ENCODE results near the gene KPNA5.
"Not testable (repeated sequence)": the region's sequence is repeated elsewhere in the genome, so short reads cannot be mapped to it uniquely, and the experiment has no call there.

The KPNA5 gene

GRCh38 chr6:116680880-116681672, at the start of gene KPNA5:
TSS of gene KPNA5 (plus strand) at chr6:116681211. CDS start at chr6:116681335, 124 bp downstream.
- DNase-seq (ENCODE audit: low read depth in 2 of 2), result peak; percentile 69 to 78

- no peak for DNase-seq (ENCODE audit: low read depth in 2 of 2)
These were observed 49.5 kb upstream of the KPNA5 start for GRCh38 chr6:116631379-116631990.

- DNase-seq (ENCODE audit: low read depth in 2 of 2), result no peak
These were observed 47.3 kb upstream of the KPNA5 start for GRCh38 chr6:116633685-116634084.

- no peak for DNase-seq (ENCODE audit: low read depth in 2 of 2)
These were observed 32.9 kb upstream of the KPNA5 start for GRCh38 chr6:116648156-116648555.

- DNase-seq (ENCODE audit: low read depth in 2 of 2), result no peak
These were observed 31.9 kb upstream of the KPNA5 start for GRCh38 chr6:116649129-116649528.

- no peak for DNase-seq (ENCODE audit: low read depth in 2 of 2)
These were observed 29.1 kb upstream of the KPNA5 start for GRCh38 chr6:116651916-116652315.

GRCh38 chr6:116661594-116661993, 19.4 kb upstream of the KPNA5 start:
- no peak for DNase-seq (ENCODE audit: low read depth in 2 of 2)

- no peak for DNase-seq (ENCODE audit: low read depth in 2 of 2)
These were observed 18.8 kb upstream of the KPNA5 start for GRCh38 chr6:116662202-116662601.

- DNase-seq (ENCODE audit: low read depth in 2 of 2), result no peak
These were observed 17.7 kb upstream of the KPNA5 start for GRCh38 chr6:116663308-116663707.

- not testable (repeated sequence) for DNase-seq (ENCODE audit: low read depth in 2 of 2)
These were observed 16.8 kb upstream of the KPNA5 start for GRCh38 chr6:116664169-116664568.

- DNase-seq (ENCODE audit: low read depth in 2 of 2), result no peak
These were observed 15.5 kb upstream of the KPNA5 start for GRCh38 chr6:116665464-116665863.

GRCh38 chr6:116666869-116667268, 14.1 kb upstream of the KPNA5 start:
- no peak for DNase-seq (ENCODE audit: low read depth in 2 of 2)

- DNase-seq (ENCODE audit: low read depth in 2 of 2), result no peak
These were observed 13.4 kb upstream of the KPNA5 start for GRCh38 chr6:116667623-116668022.

- no peak for DNase-seq (ENCODE audit: low read depth in 2 of 2)
These were observed 8.7 kb upstream of the KPNA5 start for GRCh38 chr6:116672306-116672705.

GRCh38 chr6:116676021-116676420, 5.0 kb upstream of the KPNA5 start:
- DNase-seq (ENCODE audit: low read depth in 2 of 2), result no peak

- DNase-seq (ENCODE audit: low read depth in 2 of 2), result no peak
These were observed 1.3 kb downstream of the KPNA5 start for GRCh38 chr6:116682334-116682712.

GRCh38 chr6:116685437-116685993, 4.5 kb downstream of the KPNA5 start:
- DNase-seq (ENCODE audit: low read depth in 2 of 2), result no peak

GRCh38 chr6:116686475-116687101, 5.6 kb downstream of the KPNA5 start:
- DNase-seq (ENCODE audit: low read depth in 2 of 2), result not testable (repeated sequence)

GRCh38 chr6:116691154-116691553, 10.1 kb downstream of the KPNA5 start:
- DNase-seq (ENCODE audit: low read depth in 2 of 2), result no peak

GRCh38 chr6:116692873-116693272, 11.9 kb downstream of the KPNA5 start:
- DNase-seq (ENCODE audit: low read depth in 2 of 2), result not testable (repeated sequence)

- not testable (repeated sequence) for DNase-seq (ENCODE audit: low read depth in 2 of 2)
These were observed 12.3 kb downstream of the KPNA5 start for GRCh38 chr6:116693275-116693674.

- DNase-seq (ENCODE audit: low read depth in 2 of 2), result no peak
These were observed 14.4 kb downstream of the KPNA5 start for GRCh38 chr6:116695401-116695800.

- no peak for DNase-seq (ENCODE audit: low read depth in 2 of 2)
These were observed 16.5 kb downstream of the KPNA5 start for GRCh38 chr6:116697480-116697879.

Data from stimulated activated CD4-positive, alpha-beta T cell treated with anti-CD3 and anti-CD28 coated beads, Interleukin-1b, Interleukin-23, amount 100 ng/mL, for 1 hour (primary cell).